K562 (cell line): Measurements from ENCODE around the gene TIMM17A. TPM values are rescaled to one million over a fixed set of nuclear protein-coding genes. Genes with fewer than 3 reads are reported as not detected.

Source experiments
- AFF4 ChIP-seq: sonication (generic); formaldehyde crosslinking; IDR thresholded peaks from 2 replicates; pipeline ENCODE4 v1.8.0; 2023; ENCODE audit warnings: mild to moderate bottlenecking, missing genetic modification reagents
- C11orf30 ChIP-seq: fragments of 450-650 bp; IDR thresholded peaks from 2 replicates; pipeline ENCODE4 v1.6.1; 2016; ENCODE audit warnings: low read depth, mild to moderate bottlenecking
- ETS2 ChIP-seq: IDR thresholded peaks from 2 replicates; pipeline ENCODE4 v1.6.1; 2016; ENCODE audit warnings: borderline replicate concordance, missing genetic modification characterization, mild to moderate bottlenecking, moderate library complexity, missing compliant biosample characterization; ENCODE audit not compliant: poor library complexity, severe bottlenecking
- GATAD2B ChIP-seq: fragments of 450-650 bp; IDR thresholded peaks from 2 replicates; pipeline ENCODE4 v1.6.1; 2017; ENCODE audit warnings: mild to moderate bottlenecking, borderline replicate concordance
- HIVEP1 ChIP-seq: fragments of 250-450 bp; sonication (Bioruptor Pico); IDR thresholded peaks from 2 replicates; pipeline ENCODE4 v1.4.0; 2020; ENCODE audit warnings: mild to moderate bottlenecking
- MBD1 ChIP-seq: fragments of 250-450 bp; sonication (Bioruptor Pico); IDR thresholded peaks from 2 replicates; pipeline ENCODE4 v1.8.0; 2022; ENCODE audit warnings: inconsistent platforms
- MCM2 ChIP-seq: fragments of 450-650 bp; IDR thresholded peaks from 2 replicates; pipeline ENCODE4 v1.6.1; 2017; ENCODE audit warnings: low read depth, mild to moderate bottlenecking
- NBN ChIP-seq: fragments of 450-650 bp; IDR thresholded peaks from 2 replicates; pipeline ENCODE4 v1.6.1; 2016; ENCODE audit warnings: low read depth, mild to moderate bottlenecking
- NR1H2 ChIP-seq: sonication (generic); formaldehyde crosslinking; IDR thresholded peaks from 2 replicates; pipeline ENCODE4 v1.4.0; 2020; ENCODE audit warnings: mild to moderate bottlenecking, missing genetic modification reagents
- RNF2 ChIP-seq: sonication (generic); IDR thresholded peaks from 2 replicates; pipeline ENCODE4 v1.6.1; 2016
- SP2 ChIP-seq: IDR thresholded peaks from 2 replicates; pipeline ENCODE4 v1.6.1; 2011; ENCODE audit warnings: mild to moderate bottlenecking, low read depth, low read length, moderate library complexity; ENCODE audit not compliant: poor library complexity, severe bottlenecking; ENCODE audit errors: extremely low read depth
- TCF7L2 ChIP-seq: fragments of 150-350 bp; IDR thresholded peaks from 2 replicates; pipeline ENCODE4 v1.6.1; 2016; ENCODE audit warnings: low read depth, mild to moderate bottlenecking, low read length, moderate library complexity
- ZNF280B ChIP-seq: fragments of 250-450 bp; sonication (Bioruptor Pico); IDR thresholded peaks from 2 replicates; pipeline ENCODE4 v1.5.1; 2021; ENCODE audit warnings: mild to moderate bottlenecking
- ZNF395 ChIP-seq: fragments of 200-800 bp; sonication (Bioruptor generic); IDR thresholded peaks from 2 replicates; pipeline ENCODE4 v1.6.1; 2017; ENCODE audit warnings: missing genetic modification characterization, missing compliant biosample characterization
- ZNF449 ChIP-seq: fragments of 250-450 bp; sonication (Bioruptor Pico); IDR thresholded peaks from 2 replicates; pipeline ENCODE4 v1.8.0; 2022; ENCODE audit warnings: moderate library complexity, mild to moderate bottlenecking, inconsistent platforms
- ZNF766 ChIP-seq: fragments of 200-800 bp; sonication (Bioruptor generic); conservative IDR thresholded peaks from 2 replicates; pipeline ENCODE4 v1.6.1; 2016; ENCODE audit warnings: missing genetic modification characterization, missing compliant biosample characterization
- ZSCAN29 ChIP-seq: fragments of 450-650 bp; IDR thresholded peaks from 2 replicates; pipeline ENCODE4 v1.6.1; 2017
- polyA plus RNA-seq, 8 experiments: library from polyadenylated mRNA; depleted of rRNA in 4 of 8; stranded (reverse) in 5 of 8; unstranded in 3 of 8; fragments of >200 nt; fragmentation: Nextera tagmentation in 2 of 8; fragmentation: Illumina TruSeq in 1 of 8; extraction: Ambion mirVana in 2 of 8; extraction: Trizol in 1 of 8; gene quantifications; 2 replicates each; pipeline versions ENCODE4 v1.2.1 to v1.2.3, GENCODE V29; 2011 to 2014; ENCODE audit warnings: inconsistent platforms in 1 of 8, missing spikeins in 1 of 8
- total RNA-seq, 7 experiments: library from RNA; depleted of rRNA in 6 of 7; stranded (reverse); fragments of >200 nt in 6 of 7; fragmentation: Illumina TruSeq in 2 of 7; extraction: Trizol in 2 of 7; gene quantifications; 2 replicates each; pipeline versions ENCODE4 v1.2.1 to v1.2.3, GENCODE V29; 2011 to 2021; ENCODE audit warnings: low replicate concordance in 1 of 7

TIMM17A gene
- total and polyA plus RNA-seq, 9 of the 15 experiments (the other 6 are each of a cell fraction or from before 2014, with no cell fraction given) = 116 to 744 (median 180) TPM

GRCh38 chr1:201941420-201942128, 13.7 kb upstream of the TIMM17A start (continued):
- no peak for TF ChIP-seq MBD1 (CRISPR knock-in tag)
- TF ChIP-seq ZSCAN29 = peak; percentile 55; the same call in 1 of the 2 replicates
- no peak for TF ChIP-seq MCM2
- TF ChIP-seq HIVEP1 (CRISPR knock-in tag) = no peak
- no peak for TF ChIP-seq ETS2 (tag)
- TF ChIP-seq SP2 = no peak
- no peak for TF ChIP-seq AFF4
- TF ChIP-seq ZNF280B (CRISPR knock-in tag) = no peak
- TF ChIP-seq ZNF766 (CRISPR knock-in tag) = peak; percentile 73
- TF ChIP-seq RNF2 = peak; percentile 76; the same call in 1 of the 2 replicates
- TF ChIP-seq C11orf30 = no peak
- TF ChIP-seq GATAD2B = peak; percentile 73; the same call in 1 of the 2 replicates
- peak; percentile 84 for TF ChIP-seq ZNF395 (CRISPR knock-in tag)
- peak; percentile 63 for TF ChIP-seq NBN
- TF ChIP-seq ZNF449 (CRISPR knock-in tag) = no peak
- TF ChIP-seq TCF7L2 = no peak
- TF ChIP-seq NR1H2 (CRISPR knock-in tag) = no peak
